Endothelial cell (in vitro differentiated cells): ENCODE measurements around the gene CLDN20. TPM values are rescaled to one million over a fixed set of nuclear protein-coding genes. Genes with fewer than 3 reads are reported as not detected.

Source experiments
- DNase-seq: peaks from one replicate; pipeline ENCODE4 v3.0.0; 2021; ENCODE audit warnings: low spot score
- H3K27ac Mint-ChIP-seq: one replicate; pipeline ENCODE4 v1.8.0; 2021; ENCODE audit warnings: mixed read lengths, inconsistent platforms; ENCODE audit not compliant: unreplicated experiment
- H3K27me3 Mint-ChIP-seq: one replicate; pipeline ENCODE4 v1.8.0; 2021; ENCODE audit warnings: mild to moderate bottlenecking, moderate library complexity, mixed read lengths, inconsistent platforms; ENCODE audit not compliant: unreplicated experiment
- H3K36me3 Mint-ChIP-seq: one replicate; pipeline ENCODE4 v1.8.0; 2021; ENCODE audit warnings: mild to moderate bottlenecking, low read depth, mixed read lengths, inconsistent platforms; ENCODE audit not compliant: unreplicated experiment
- H3K4me1 Mint-ChIP-seq: one replicate; pipeline ENCODE4 v1.8.0; 2021; ENCODE audit warnings: mild to moderate bottlenecking, mixed read lengths, inconsistent platforms; ENCODE audit not compliant: unreplicated experiment
- H3K4me3 Mint-ChIP-seq: one replicate; pipeline ENCODE4 v1.8.0; 2021; ENCODE audit warnings: mild to moderate bottlenecking, mixed read lengths, inconsistent platforms; ENCODE audit not compliant: unreplicated experiment
- H3K9me3 Mint-ChIP-seq: one replicate; pipeline ENCODE4 v1.8.0; 2021; ENCODE audit warnings: mixed read lengths, inconsistent platforms; ENCODE audit not compliant: unreplicated experiment
- total RNA-seq: library from RNA; stranded (reverse); fragmentation: NEBNext Ultra II Directional; extraction: Animal tissue kit (Norgen Biotek cat#: 25700); gene quantifications from one replicate; pipeline ENCODE4 v1.2.1, GENCODE V29; 2021; ENCODE audit not compliant: unreplicated experiment
- TF ChIP-seq, protein P1 (sequence below): fragments of 200-600 bp; sonication (generic); IDR thresholded peaks from one replicate; pipeline ENCODE4 v1.5.0; 2021; ENCODE audit warnings: antibody characterized with exemption; ENCODE audit not compliant: unreplicated experiment

CLDN20 gene
- total RNA-seq, 1 donor from 2014 or later = 0.23 TPM

DNA sequence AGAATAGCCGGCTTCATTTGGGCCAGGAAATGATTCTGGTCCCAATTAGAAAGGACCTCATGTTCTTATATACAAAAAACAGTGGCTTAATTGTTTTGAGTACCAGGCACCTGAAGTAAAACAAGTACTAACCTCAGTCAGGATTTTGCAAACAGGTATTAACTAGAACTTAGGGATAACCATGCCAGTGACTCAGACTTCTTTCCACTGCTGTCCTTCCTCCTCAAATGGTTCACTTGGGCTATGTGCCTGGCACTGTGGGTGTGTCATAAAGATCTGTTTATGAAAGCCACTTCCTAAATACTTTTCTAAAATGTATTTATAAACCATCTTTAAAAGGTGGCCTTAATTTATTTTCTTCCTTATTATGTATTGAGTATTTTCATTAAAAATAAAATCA, 10.7 kb downstream of the CLDN20 start:
- DNase-seq = no peak
- Mint-ChIP-seq H3K9me3 (no peaks in the 10 kb centered on the region), H3K27me3 (no peaks in the 10 kb centered on the region), H3K27ac (peak overlapping the region; percentile 99), H3K4me1 (peaks cover 37% of the 10 kb centered on the region), H3K36me3 (peaks cover 17% of the 10 kb centered on the region), H3K4me3 (no peak overlapping the region)
- TF ChIP-seq, protein P1, sequence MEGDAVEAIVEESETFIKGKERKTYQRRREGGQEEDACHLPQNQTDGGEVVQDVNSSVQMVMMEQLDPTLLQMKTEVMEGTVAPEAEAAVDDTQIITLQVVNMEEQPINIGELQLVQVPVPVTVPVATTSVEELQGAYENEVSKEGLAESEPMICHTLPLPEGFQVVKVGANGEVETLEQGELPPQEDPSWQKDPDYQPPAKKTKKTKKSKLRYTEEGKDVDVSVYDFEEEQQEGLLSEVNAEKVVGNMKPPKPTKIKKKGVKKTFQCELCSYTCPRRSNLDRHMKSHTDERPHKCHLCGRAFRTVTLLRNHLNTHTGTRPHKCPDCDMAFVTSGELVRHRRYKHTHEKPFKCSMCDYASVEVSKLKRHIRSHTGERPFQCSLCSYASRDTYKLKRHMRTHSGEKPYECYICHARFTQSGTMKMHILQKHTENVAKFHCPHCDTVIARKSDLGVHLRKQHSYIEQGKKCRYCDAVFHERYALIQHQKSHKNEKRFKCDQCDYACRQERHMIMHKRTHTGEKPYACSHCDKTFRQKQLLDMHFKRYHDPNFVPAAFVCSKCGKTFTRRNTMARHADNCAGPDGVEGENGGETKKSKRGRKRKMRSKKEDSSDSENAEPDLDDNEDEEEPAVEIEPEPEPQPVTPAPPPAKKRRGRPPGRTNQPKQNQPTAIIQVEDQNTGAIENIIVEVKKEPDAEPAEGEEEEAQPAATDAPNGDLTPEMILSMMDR = no peak

DNA sequence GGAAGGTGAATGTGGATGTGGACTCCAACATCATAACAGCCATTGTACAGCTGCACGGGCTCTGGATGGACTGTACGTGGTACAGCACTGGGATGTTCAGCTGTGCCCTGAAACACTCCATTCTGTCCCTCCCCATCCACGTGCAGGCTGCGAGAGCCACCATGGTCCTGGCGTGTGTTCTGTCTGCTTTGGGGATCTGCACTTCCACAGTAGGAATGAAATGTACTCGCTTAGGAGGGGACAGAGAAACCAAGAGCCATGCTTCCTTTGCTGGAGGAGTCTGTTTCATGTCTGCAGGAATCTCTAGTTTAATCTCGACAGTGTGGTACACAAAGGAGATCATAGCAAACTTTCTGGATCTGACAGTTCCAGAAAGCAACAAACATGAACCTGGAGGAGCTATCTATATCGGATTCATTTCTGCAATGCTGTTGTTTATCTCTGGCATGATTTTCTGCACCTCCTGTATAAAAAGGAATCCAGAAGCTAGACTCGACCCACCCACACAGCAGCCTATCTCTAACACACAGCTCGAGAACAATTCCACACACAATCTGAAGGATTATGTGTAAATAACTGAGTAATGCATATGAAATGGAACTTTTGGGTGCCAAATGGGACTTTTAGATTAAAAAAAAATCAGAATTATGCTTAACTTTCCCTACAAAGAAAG, 12.1 kb downstream of the CLDN20 start:
- peaks cover 20% of the 10 kb centered on the region for H3K36me3 Mint-ChIP-seq
- H3K9me3 Mint-ChIP-seq = no peaks in the 10 kb centered on the region
- H3K4me3 Mint-ChIP-seq = no peak overlapping the region
- TF ChIP-seq, protein P1 = no peak
- peaks cover 41% of the 10 kb centered on the region for H3K4me1 Mint-ChIP-seq
- peak overlapping the region; percentile 68 for H3K27ac Mint-ChIP-seq
- no peak for DNase-seq
- no peaks in the 10 kb centered on the region for H3K27me3 Mint-ChIP-seq

DNA sequence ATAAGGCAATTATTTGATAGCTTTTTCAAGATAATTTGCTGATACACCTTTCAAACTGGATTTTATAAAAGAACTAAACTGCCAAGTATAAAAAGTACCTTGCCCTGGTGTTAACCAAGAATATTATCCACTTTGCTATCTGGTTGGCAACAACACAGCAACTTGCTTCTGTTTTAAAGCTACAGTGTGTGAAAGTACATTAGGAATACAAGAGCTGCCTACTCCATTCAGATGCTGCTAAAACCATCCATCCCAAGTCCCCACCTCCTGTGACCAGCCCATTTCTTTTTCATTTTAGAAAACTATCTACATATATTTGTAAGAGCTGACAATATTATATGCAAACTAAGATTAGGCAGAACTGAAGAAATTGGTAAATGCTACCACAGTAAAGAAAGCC, 12.8 kb downstream of the CLDN20 start:
- Mint-ChIP-seq H3K4me3 (no peak overlapping the region), H3K27ac (no peak overlapping the region), H3K4me1 (peaks cover 39% of the 10 kb centered on the region), H3K27me3 (no peaks in the 10 kb centered on the region), H3K9me3 (no peaks in the 10 kb centered on the region), H3K36me3 (peaks cover 20% of the 10 kb centered on the region)
- DNase-seq = no peak
- TF ChIP-seq, protein P1 = no peak

DNA sequence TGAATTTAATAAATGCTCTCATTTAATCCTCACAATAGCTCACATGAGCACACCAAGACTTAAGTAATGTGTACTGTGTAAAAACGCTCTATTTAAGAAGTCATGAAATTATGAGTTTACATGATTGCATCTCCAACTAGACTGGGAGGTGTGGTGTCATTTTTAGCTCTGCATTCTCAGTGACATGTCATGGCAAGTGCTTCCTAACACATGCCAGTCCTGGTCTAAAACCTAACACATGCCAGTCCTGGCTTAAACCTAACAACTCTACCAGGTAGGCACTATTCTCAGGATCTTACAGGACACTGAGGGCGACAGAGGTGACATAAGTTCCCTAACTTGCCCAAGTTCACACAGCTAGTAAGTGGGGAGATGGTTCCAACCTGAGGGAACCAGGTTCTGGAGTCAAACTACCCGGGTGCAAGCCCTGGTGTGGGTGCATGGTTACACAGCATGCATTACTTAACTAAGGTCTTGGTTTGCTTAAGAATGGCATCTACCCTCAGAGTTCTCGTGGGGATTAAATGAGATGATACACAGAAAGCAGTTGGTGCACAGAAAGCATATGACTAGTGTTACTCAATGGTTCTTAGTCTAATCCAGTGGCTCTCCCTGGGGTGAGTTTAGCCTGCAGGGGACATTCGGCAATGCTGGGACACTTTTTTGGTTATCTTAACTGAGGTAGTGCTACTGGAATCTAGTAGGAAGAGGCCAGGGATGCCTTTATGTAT, 14.7 kb downstream of the CLDN20 start:
- peaks cover 18% of the 10 kb centered on the region for H3K36me3 Mint-ChIP-seq
- TF ChIP-seq, protein P1 = no peak
- no peak overlapping the region for H3K4me3 Mint-ChIP-seq
- DNase-seq = no peak
- no peak overlapping the region for H3K27ac Mint-ChIP-seq
- peaks cover 24% of the 10 kb centered on the region for H3K4me1 Mint-ChIP-seq
- H3K9me3 Mint-ChIP-seq = no peaks in the 10 kb centered on the region
- no peaks in the 10 kb centered on the region for H3K27me3 Mint-ChIP-seq

DNA sequence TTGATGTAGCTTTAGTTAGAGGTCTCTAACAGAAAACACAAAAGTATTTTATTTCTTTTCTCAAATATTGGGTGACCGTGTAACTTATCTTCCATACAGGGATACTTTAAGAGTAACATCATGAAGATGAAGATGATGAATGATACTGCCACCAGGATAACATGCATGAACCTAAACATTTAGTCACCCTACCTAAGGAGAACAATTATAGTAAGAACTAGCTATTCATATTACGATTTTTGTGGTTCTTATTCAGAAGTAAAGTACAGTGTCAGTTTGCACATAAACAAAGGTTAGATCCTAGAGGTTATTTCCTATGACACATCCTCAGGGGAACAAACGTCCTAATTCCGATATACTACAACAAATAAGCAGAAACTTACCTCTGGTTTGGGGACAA, 21.0 kb downstream of the CLDN20 start:
- no peaks in the 10 kb centered on the region for H3K9me3 Mint-ChIP-seq
- H3K4me3 Mint-ChIP-seq = no peak overlapping the region
- TF ChIP-seq, protein P1 = no peak
- no peak overlapping the region for H3K27ac Mint-ChIP-seq
- no peaks in the 10 kb centered on the region for H3K27me3 Mint-ChIP-seq
- peaks cover 21% of the 10 kb centered on the region for H3K36me3 Mint-ChIP-seq
- DNase-seq = no peak
- peaks cover 8% of the 10 kb centered on the region for H3K4me1 Mint-ChIP-seq
